HEK293 (cell line): ENCODE data around the gene UGCG.

ENCODE experiments used
- CTCF ChIA-PET: fragments of 350-600 bp; formaldehyde crosslinking; extraction: SDS; loops from one replicate; lab custom pipeline; 2021; ENCODE audit warnings: antibody characterized with exemption; lab: Yijun Ruan, JAX
- POLR2A ChIA-PET: fragments of 300-600 bp; formaldehyde crosslinking; extraction: SDS; loops from one replicate; lab custom pipeline; 2020; ENCODE audit warnings: antibody characterized with exemption, inconsistent platforms; lab: Yijun Ruan, JAX
- H3K27ac ChIP-seq: fragments of 200-500 bp; sonication (Bioruptor generic); 2 replicates; pipeline ENCODE4 v1.5.1; 2014; ENCODE audit warnings: low read depth, low read length, control low read depth, inconsistent platforms; ENCODE audit errors: extremely low read depth
- H3K36me3 ChIP-seq, 2 experiments: fragments of 200-500 bp in 1 of 2; sonication (Bioruptor generic) in 1 of 2; 1 replicate in 1 of 2; 2 replicates in 1 of 2; pipeline ENCODE4 v1.5.1; 2014 to 2017; ENCODE audit warnings: inconsistent platforms in 2 of 2, low read length in 2 of 2; ENCODE audit not compliant: control insufficient read depth in 2 of 2, insufficient read depth in 1 of 2
- H3K4me1 ChIP-seq: fragments of 200-500 bp; sonication (Bioruptor generic); 2 replicates; pipeline ENCODE4 v1.5.1; 2014; ENCODE audit warnings: mild to moderate bottlenecking, low read length, inconsistent platforms; ENCODE audit not compliant: control insufficient read depth, insufficient read depth
- H3K4me3 ChIP-seq: 2 replicates; pipeline ENCODE4 v1.5.1; 2011; ENCODE audit warnings: low read depth, mild to moderate bottlenecking, control low read depth, low read length, moderate library complexity
- H3K9me3 ChIP-seq: fragments of 200-500 bp; sonication (Bioruptor generic); 2 replicates; pipeline ENCODE4 v1.5.1; 2014; ENCODE audit warnings: low read depth, low read length, inconsistent platforms; ENCODE audit not compliant: control insufficient read depth, insufficient read depth
- HIC1 ChIP-seq: fragments of 450-650 bp; formaldehyde crosslinking; IDR thresholded peaks from 2 replicates; pipeline ENCODE4 v1.5.1; 2016; ENCODE audit warnings: missing biosample characterization, missing genetic modification characterization
- IKZF3 ChIP-seq: fragments of 450-650 bp; IDR thresholded peaks from 2 replicates; pipeline ENCODE4 v1.5.0; 2018; ENCODE audit warnings: missing biosample characterization, mild to moderate bottlenecking, missing genetic modification characterization, moderate library complexity
- PRDM1 ChIP-seq: fragments of 450-650 bp; formaldehyde crosslinking; IDR thresholded peaks from 2 replicates; pipeline ENCODE4; 2016; ENCODE audit warnings: missing biosample characterization, missing genetic modification characterization
- PRDM6 ChIP-seq: fragments of 450-650 bp; formaldehyde crosslinking; IDR thresholded peaks from 2 replicates; pipeline ENCODE4 v1.5.1; 2017; ENCODE audit warnings: missing biosample characterization, missing genetic modification characterization
- RBAK ChIP-seq: fragments of 450-650 bp; formaldehyde crosslinking; IDR thresholded peaks from 2 replicates; pipeline ENCODE4 v1.5.1; 2016; ENCODE audit warnings: missing biosample characterization, missing genetic modification characterization
- SP7 ChIP-seq: fragments of 450-650 bp; formaldehyde crosslinking; IDR thresholded peaks from 2 replicates; pipeline ENCODE4 v1.5.1; 2016; ENCODE audit warnings: missing biosample characterization, missing genetic modification characterization
- TSHZ1 ChIP-seq: fragments of 450-650 bp; formaldehyde crosslinking; IDR thresholded peaks from 2 replicates; pipeline ENCODE4 v1.5.1; 2016; ENCODE audit warnings: missing biosample characterization, missing genetic modification characterization, borderline replicate concordance
- ZNF202 ChIP-seq: fragments of 450-650 bp; formaldehyde crosslinking; IDR thresholded peaks from 2 replicates; pipeline ENCODE4 v1.5.1; 2016; ENCODE audit warnings: missing biosample characterization, missing genetic modification characterization, borderline replicate concordance
- ZNF214 ChIP-seq: fragments of 450-650 bp; formaldehyde crosslinking; IDR thresholded peaks from 2 replicates; pipeline ENCODE4 v1.5.1; 2017; ENCODE audit warnings: missing biosample characterization, mild to moderate bottlenecking, missing genetic modification characterization, borderline replicate concordance
- ZNF350 ChIP-seq: fragments of 450-650 bp; formaldehyde crosslinking; IDR thresholded peaks from 2 replicates; pipeline ENCODE4 v1.5.0; 2017; ENCODE audit warnings: missing biosample characterization, mild to moderate bottlenecking, missing genetic modification characterization
- ZNF433 ChIP-seq: fragments of 450-650 bp; formaldehyde crosslinking; IDR thresholded peaks from 2 replicates; pipeline ENCODE4 v1.5.1; 2016; ENCODE audit warnings: missing biosample characterization, missing genetic modification characterization, low read depth
- ZNF513 ChIP-seq: fragments of 450-650 bp; IDR thresholded peaks from 2 replicates; pipeline ENCODE4 v1.5.1; 2018; ENCODE audit warnings: missing biosample characterization, missing genetic modification characterization
- ZNF571 ChIP-seq: fragments of 450-650 bp; formaldehyde crosslinking; IDR thresholded peaks from 2 replicates; pipeline ENCODE4 v1.5.0; 2017; ENCODE audit warnings: missing biosample characterization, missing genetic modification characterization
- ZNF596 ChIP-seq: fragments of 450-650 bp; IDR thresholded peaks from 2 replicates; pipeline ENCODE4 v1.5.0; 2018; ENCODE audit warnings: missing biosample characterization, mild to moderate bottlenecking, missing genetic modification characterization, moderate library complexity
- ZNF610 ChIP-seq: fragments of 450-650 bp; formaldehyde crosslinking; IDR thresholded peaks from 2 replicates; pipeline ENCODE4 v1.5.1; 2016; ENCODE audit warnings: missing biosample characterization, missing genetic modification characterization, borderline replicate concordance
- ZNF626 ChIP-seq: fragments of 450-650 bp; sonication (Bioruptor Pico); formaldehyde crosslinking; IDR thresholded peaks from 2 replicates; pipeline ENCODE4 v1.5.1; 2018; ENCODE audit warnings: missing biosample characterization, missing genetic modification characterization, inconsistent platforms
- ZNF777 ChIP-seq: fragments of 450-650 bp; formaldehyde crosslinking; IDR thresholded peaks from 2 replicates; pipeline ENCODE4 v1.5.1; 2017; ENCODE audit warnings: missing biosample characterization, missing genetic modification characterization, borderline replicate concordance
- ZNF792 ChIP-seq: fragments of 450-650 bp; formaldehyde crosslinking; IDR thresholded peaks from 2 replicates; pipeline ENCODE4 v1.5.1; 2016; ENCODE audit warnings: missing biosample characterization, missing genetic modification characterization

Gene UGCG

GRCh38 chr9:111924281-111924680, 27.7 kb downstream of the UGCG start:
- H3K4me3 ChIP-seq: no peak overlapping the region
- POLR2A ChIA-PET: no interaction called here
- H3K9me3 ChIP-seq: no peaks in the 10 kb centered on the region
- no peak overlapping the region for H3K27ac ChIP-seq
- H3K4me1 ChIP-seq: peaks cover 9% of the 10 kb centered on the region
- TF ChIP-seq ZNF596 (tag by site-specific recombination) (no peak), PRDM1 (peak; percentile 44)
- CTCF ChIA-PET: interaction anchor here (0.6 to 1.8 kb wide), 3 partner anchors 11 to 146 kb away, joined by 3 to 6 read pairs (median 4); no protein-coding TSS in a partner anchor
- peaks cover 0 to 12% of the 10 kb centered on the region in 2 experiments; a peak in 2 of 3 replicates for H3K36me3 ChIP-seq

GRCh38 chr9:111925017-111925770, 28.6 kb downstream of the UGCG start:
- POLR2A ChIA-PET: interaction anchor here (0.8 kb wide), 1 partner anchor 40 kb away, joined by 5 read pairs; no protein-coding TSS in a partner anchor

GRCh38 chr9:111925784-111926183, 29.2 kb downstream of the UGCG start:
- no peaks in the 10 kb centered on the region for H3K9me3 ChIP-seq
- peaks cover 9% of the 10 kb centered on the region for H3K4me1 ChIP-seq
- POLR2A ChIA-PET: interaction anchor here (0.8 to 0.9 kb wide), 2 partner anchors 36 to 40 kb away, joined by 5 read pairs; no protein-coding TSS in a partner anchor
- no peak overlapping the region for H3K27ac ChIP-seq
- H3K36me3 ChIP-seq: peaks cover 4 to 18% of the 10 kb centered on the region in 2 experiments; a peak in 2 of 3 replicates
- H3K4me3 ChIP-seq: no peak overlapping the region
- CTCF ChIA-PET: interaction anchor here (0.6 to 1.5 kb wide), 5 partner anchors 17 to 385 kb away, joined by 3 to 4 read pairs (median 3); no protein-coding TSS in a partner anchor
- TF ChIP-seq ZNF626 (tag by site-specific recombination): no peak
- no peak for TF ChIP-seq ZNF433 (tag by site-specific recombination)
- no peak for TF ChIP-seq ZNF610 (tag by site-specific recombination)
- TF ChIP-seq HIC1: no peak
- no peak for TF ChIP-seq ZNF350 (tag by site-specific recombination)
- no peak for TF ChIP-seq TSHZ1 (tag by site-specific recombination)
- TF ChIP-seq ZNF777 (tag by site-specific recombination): no peak
- no peak for TF ChIP-seq RBAK (tag by site-specific recombination)
- no peak for TF ChIP-seq ZNF792
- TF ChIP-seq ZNF214 (tag by site-specific recombination): no peak
- no peak for TF ChIP-seq ZNF202 (tag by site-specific recombination)

More at GRCh38 chr9:111925017-111925770, 28.6 kb downstream of the UGCG start:
- peaks cover 0 to 14% of the 10 kb centered on the region in 2 experiments; a peak in 2 of 3 replicates for H3K36me3 ChIP-seq
- no peak overlapping the region for H3K4me3 ChIP-seq
- no peak overlapping the region for H3K27ac ChIP-seq
- H3K4me1 ChIP-seq: peaks cover 9% of the 10 kb centered on the region
- CTCF ChIA-PET: interaction anchor here (0.6 to 1.5 kb wide), 6 partner anchors 16 to 583 kb away, joined by 3 to 4 read pairs (median 3); no protein-coding TSS in a partner anchor
- TF ChIP-seq PRDM1: peak; percentile 61; the same call in 1 of the 2 replicates
- no peak for TF ChIP-seq ZNF571 (tag by site-specific recombination)
- no peak for TF ChIP-seq ZNF513
- TF ChIP-seq SP7: peak; percentile 56
- peak; percentile 86 for TF ChIP-seq PRDM6
- TF ChIP-seq IKZF3 (tag by site-specific recombination): peak; percentile 67; the same call in 1 of the 2 replicates
- no peaks in the 10 kb centered on the region for H3K9me3 ChIP-seq
